A549 (cell line): ENCODE measurements around the gene GRIP1.

Experiments
- CTCF ChIP-seq: fragments of >200 bp; sonication (Bioruptor Twin); formaldehyde crosslinking; IDR thresholded peaks from 3 replicates; pipeline ENCODE4 v1.5.1; 2016
- MAFK ChIP-seq: fragments of 450-650 bp; IDR thresholded peaks from 2 replicates; pipeline ENCODE4 v1.6.1; 2014; ENCODE audit not compliant: partially characterized antibody
- MAX ChIP-seq: IDR thresholded peaks from 2 replicates; pipeline ENCODE4 v1.6.1; 2012
- PBX3 ChIP-seq: IDR thresholded peaks from 2 replicates; pipeline ENCODE4 v1.6.1; 2012
- SMC3 ChIP-seq: fragments of >200 bp; sonication (Bioruptor Twin); formaldehyde crosslinking; IDR thresholded peaks from 3 replicates; pipeline ENCODE4 v1.6.1; 2018; ENCODE audit warnings: inconsistent platforms

GRCh38 chr12:66662179-66662578, 16.7 kb downstream of the GRIP1 start:
- no peak for TF ChIP-seq MAX
- TF ChIP-seq SMC3: no peak
- TF ChIP-seq CTCF: no peak
- TF ChIP-seq MAFK: no peak
- TF ChIP-seq PBX3: no peak
